Calu3 (cell line): Measurements from ENCODE around the gene HIVEP3. TPM values are rescaled to one million over a fixed set of nuclear protein-coding genes. Genes with fewer than 3 reads are reported as not detected.

Experiments used
- BruUV-seq: library from RNA; stranded (reverse); fragments of 400-500 nt; replicated peaks from 2 replicates; lab custom pipeline; 2021; lab: Mats Ljungman, UMichigan
- CTCF ChIA-PET: fragments of 300-600 bp; sonication (Branson Sonifier 250); formaldehyde crosslinking; loops from one replicate; lab custom pipeline; 2022; ENCODE audit warnings: antibody characterized with exemption; lab: Charles Lee
- DNase-seq: peaks from one replicate; pipeline ENCODE4 v3.0.0; 2022
- H3K27ac Mint-ChIP-seq: one replicate; pipeline ENCODE4 v1.8.0; 2022; ENCODE audit warnings: mixed read lengths; ENCODE audit not compliant: unreplicated experiment
- H3K27me3 Mint-ChIP-seq: one replicate; pipeline ENCODE4 v1.8.0; 2022; ENCODE audit warnings: mixed read lengths; ENCODE audit not compliant: unreplicated experiment
- H3K36me3 Mint-ChIP-seq: one replicate; pipeline ENCODE4 v1.8.0; 2022; ENCODE audit warnings: mild to moderate bottlenecking, moderate library complexity, mixed read lengths; ENCODE audit not compliant: insufficient read depth, unreplicated experiment
- H3K4me1 Mint-ChIP-seq: one replicate; pipeline ENCODE4 v1.8.0; 2022; ENCODE audit warnings: mild to moderate bottlenecking, low read depth, mixed read lengths; ENCODE audit not compliant: unreplicated experiment
- H3K4me3 Mint-ChIP-seq: one replicate; pipeline ENCODE4 v1.8.0; 2022; ENCODE audit warnings: mild to moderate bottlenecking, low read depth, moderate library complexity, mixed read lengths; ENCODE audit not compliant: unreplicated experiment
- H3K9me3 Mint-ChIP-seq: one replicate; pipeline ENCODE4 v1.8.0; 2022; ENCODE audit warnings: low read depth, mixed read lengths; ENCODE audit not compliant: unreplicated experiment
- intact Hi-C: fragments of 100-400 bp; cut with micrococcal nuclease; formaldehyde crosslinking; loops from one replicate; pipeline ENCODE4 v1.10.0; 2022; ENCODE audit not compliant: unreplicated experiment
- total RNA-seq: library from RNA; stranded (reverse); gene quantifications from 2 replicates; pipeline ENCODE4 v1.2.3, GENCODE V29; 2022
- TF ChIP-seq, protein P1 (sequence below): fragments of 200-600 bp; IDR thresholded peaks from one replicate; pipeline ENCODE4 v1.8.0; 2022; ENCODE audit warnings: antibody characterized with exemption; ENCODE audit not compliant: unreplicated experiment

HIVEP3 gene
- total RNA-seq, 1 experiment from 2014 or later, result 9.0 TPM

DNA sequence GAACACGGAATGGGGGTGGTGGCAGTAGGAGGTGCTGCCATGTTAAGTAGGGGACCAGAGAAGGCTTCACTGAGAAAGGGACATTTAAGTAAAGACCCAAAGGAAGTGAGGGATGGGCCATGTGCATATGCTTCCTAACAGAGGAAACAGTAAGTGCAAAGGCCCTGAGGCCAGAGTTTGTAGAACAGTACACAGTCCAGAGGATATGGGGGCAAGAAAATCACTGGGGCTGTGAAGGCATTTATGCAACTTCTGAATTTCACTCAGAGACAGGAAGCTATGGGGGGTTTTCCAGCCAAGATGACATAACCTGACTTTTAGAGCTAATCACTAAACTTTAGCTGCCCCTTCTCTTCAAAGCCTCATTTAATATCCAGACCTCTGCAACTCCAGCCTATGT lies 231.7 kb downstream of the HIVEP3 start:
- BruUV-seq, result no TSS peak
- Mint-ChIP-seq H3K4me3 (no peak overlapping the region), H3K27ac (no peak overlapping the region), H3K27me3 (no peaks in the 10 kb centered on the region), H3K9me3 (no peaks in the 10 kb centered on the region), H3K4me1 (peaks cover 14% of the 10 kb centered on the region), H3K36me3 (no peaks in the 10 kb centered on the region)
- intact Hi-C loops, result no loop called here
- TF ChIP-seq, protein P1, sequence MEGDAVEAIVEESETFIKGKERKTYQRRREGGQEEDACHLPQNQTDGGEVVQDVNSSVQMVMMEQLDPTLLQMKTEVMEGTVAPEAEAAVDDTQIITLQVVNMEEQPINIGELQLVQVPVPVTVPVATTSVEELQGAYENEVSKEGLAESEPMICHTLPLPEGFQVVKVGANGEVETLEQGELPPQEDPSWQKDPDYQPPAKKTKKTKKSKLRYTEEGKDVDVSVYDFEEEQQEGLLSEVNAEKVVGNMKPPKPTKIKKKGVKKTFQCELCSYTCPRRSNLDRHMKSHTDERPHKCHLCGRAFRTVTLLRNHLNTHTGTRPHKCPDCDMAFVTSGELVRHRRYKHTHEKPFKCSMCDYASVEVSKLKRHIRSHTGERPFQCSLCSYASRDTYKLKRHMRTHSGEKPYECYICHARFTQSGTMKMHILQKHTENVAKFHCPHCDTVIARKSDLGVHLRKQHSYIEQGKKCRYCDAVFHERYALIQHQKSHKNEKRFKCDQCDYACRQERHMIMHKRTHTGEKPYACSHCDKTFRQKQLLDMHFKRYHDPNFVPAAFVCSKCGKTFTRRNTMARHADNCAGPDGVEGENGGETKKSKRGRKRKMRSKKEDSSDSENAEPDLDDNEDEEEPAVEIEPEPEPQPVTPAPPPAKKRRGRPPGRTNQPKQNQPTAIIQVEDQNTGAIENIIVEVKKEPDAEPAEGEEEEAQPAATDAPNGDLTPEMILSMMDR, result no peak
- CTCF ChIA-PET, result no interaction called here
- DNase-seq, result no peak

DNA sequence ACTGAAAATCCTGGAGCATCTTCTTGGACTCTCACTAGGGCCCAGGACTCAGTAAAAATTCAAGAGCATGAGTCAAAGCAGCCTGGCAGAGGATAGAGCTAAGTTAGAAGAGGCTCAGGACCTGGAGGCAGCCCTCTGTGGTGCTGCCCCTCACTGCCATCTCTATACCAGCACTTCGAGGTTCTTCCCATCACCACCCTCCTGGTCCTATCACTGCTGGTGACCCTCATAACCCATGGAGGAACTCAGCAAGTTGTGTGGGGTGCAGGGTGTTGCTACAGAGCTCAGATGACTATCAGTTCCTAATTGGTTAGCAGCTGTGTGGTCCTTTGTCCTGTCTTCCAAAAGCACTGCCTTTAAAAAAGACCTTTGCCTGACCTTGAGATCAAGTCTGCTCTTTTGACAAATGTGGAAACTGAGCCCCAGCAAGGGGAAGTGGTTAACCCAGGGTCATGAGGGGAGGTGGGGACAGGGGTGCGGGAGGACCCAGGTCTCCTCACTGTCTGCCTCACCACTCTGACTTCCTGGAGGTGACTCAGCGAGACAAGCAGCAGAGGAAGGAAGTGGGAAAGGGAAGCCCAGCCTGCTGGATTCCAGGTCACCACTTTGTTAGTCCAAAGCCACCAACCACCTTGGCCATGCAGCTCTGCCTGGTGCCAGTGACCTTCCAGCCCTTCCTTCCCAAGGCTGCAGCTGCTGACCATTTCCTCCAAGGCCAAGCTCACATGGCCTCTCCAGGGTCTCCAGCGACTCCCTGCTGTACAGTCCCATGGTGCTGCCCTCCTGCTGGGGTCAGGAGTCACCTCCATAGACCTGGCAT lies 234.8 kb downstream of the HIVEP3 start:
- intact Hi-C loops, result no loop called here
- TF ChIP-seq, protein P1, result no peak
- Mint-ChIP-seq H3K4me3 (no peak overlapping the region), H3K9me3 (no peaks in the 10 kb centered on the region), H3K27ac (no peak overlapping the region), H3K36me3 (no peaks in the 10 kb centered on the region), H3K4me1 (peaks cover 14% of the 10 kb centered on the region), H3K27me3 (no peaks in the 10 kb centered on the region)
- BruUV-seq, result no TSS peak
- CTCF ChIA-PET, result no interaction called here
- no peak for DNase-seq

DNA sequence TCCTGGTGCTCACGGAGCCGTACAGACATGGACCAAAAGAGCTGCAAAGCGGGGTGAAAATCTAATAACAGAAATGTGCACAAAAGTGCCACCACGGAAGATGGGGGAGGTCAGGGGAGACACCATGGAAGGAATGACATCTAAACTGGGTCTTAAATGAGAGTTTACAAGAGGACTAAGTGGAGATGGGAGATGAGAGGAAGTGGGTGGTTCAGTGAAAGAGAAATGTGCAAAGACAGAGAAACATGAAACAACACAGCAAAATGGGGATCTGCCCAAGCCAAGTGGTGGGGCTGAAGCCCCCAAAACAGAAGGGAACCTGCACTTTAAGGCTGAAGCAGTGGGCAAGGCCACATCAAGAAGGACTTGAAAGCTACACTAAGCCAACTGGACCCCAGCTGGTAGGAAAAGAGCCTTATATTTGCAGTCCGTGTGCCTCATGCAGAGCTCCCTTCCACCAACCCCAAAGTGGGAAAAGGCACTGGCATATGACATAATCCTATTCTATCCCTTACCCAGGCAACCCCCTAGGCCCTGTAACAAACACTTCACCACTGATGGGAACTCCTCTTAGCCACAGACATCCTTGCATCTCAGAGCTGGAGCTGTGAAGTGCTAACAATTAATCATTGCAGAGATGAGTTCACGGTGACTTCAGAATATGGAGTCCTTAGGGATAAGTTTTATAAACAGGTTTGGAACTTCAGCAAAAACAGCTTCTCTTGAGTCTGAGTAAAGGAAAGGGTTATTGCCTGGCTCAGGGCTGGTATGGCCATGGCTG lies 235.7 kb downstream of the HIVEP3 start:
- BruUV-seq, result no TSS peak
- H3K4me1 Mint-ChIP-seq, result peaks cover 22% of the 10 kb centered on the region
- intact Hi-C loops, result no loop called here
- CTCF ChIA-PET, result interaction anchor here (1.6 kb wide), 1 partner anchor 10 kb away, joined by 4 read pairs; no protein-coding TSS in a partner anchor
- TF ChIP-seq, protein P1, result no peak
- no peak for DNase-seq
- no peak overlapping the region for H3K4me3 Mint-ChIP-seq
- H3K36me3 Mint-ChIP-seq, result no peaks in the 10 kb centered on the region
- no peak overlapping the region for H3K27ac Mint-ChIP-seq
- no peaks in the 10 kb centered on the region for H3K9me3 Mint-ChIP-seq
- H3K27me3 Mint-ChIP-seq, result no peaks in the 10 kb centered on the region

DNA sequence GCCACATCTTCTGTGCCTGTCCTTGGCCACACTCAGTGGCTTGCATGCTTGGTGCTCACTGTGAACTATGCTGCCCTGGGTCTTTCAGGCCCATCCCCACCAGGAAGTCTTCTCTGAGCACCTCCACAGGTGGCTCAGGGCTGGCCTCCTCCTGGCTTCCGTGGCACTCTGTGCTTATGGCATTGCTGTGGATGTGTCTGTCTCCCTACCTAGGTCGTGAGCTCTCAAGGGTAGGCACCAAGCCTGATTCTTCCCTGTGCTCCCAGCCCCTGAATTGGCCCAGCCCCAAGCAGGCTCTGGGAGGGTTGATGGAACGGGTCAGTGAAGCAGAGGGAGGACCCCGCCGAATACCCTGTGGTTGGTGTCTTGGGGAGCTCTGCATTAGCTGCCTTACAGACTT lies 236.6 kb downstream of the HIVEP3 start:
- DNase-seq, result no peak
- no TSS peak for BruUV-seq
- intact Hi-C loops, result no loop called here
- peaks cover 22% of the 10 kb centered on the region for H3K4me1 Mint-ChIP-seq
- no peaks in the 10 kb centered on the region for H3K9me3 Mint-ChIP-seq
- H3K4me3 Mint-ChIP-seq, result no peak overlapping the region
- CTCF ChIA-PET, result interaction anchor here (1.2 to 1.6 kb wide), 2 partner anchors 9 to 11 kb away, joined by 4 read pairs; no protein-coding TSS in a partner anchor
- no peak overlapping the region for H3K27ac Mint-ChIP-seq
- H3K36me3 Mint-ChIP-seq, result no peaks in the 10 kb centered on the region
- H3K27me3 Mint-ChIP-seq, result no peaks in the 10 kb centered on the region
- TF ChIP-seq, protein P1, result no peak
